CD4-positive, alpha-beta T cell treated with Interleukin-21 for 1 hour (primary cell): ENCODE data around the gene NELFA.

Experiments used
- DNase-seq: peaks from one replicate; pipeline ENCODE4 v3.0.0-alpha.2; 2020

Gene NELFA

DNA sequence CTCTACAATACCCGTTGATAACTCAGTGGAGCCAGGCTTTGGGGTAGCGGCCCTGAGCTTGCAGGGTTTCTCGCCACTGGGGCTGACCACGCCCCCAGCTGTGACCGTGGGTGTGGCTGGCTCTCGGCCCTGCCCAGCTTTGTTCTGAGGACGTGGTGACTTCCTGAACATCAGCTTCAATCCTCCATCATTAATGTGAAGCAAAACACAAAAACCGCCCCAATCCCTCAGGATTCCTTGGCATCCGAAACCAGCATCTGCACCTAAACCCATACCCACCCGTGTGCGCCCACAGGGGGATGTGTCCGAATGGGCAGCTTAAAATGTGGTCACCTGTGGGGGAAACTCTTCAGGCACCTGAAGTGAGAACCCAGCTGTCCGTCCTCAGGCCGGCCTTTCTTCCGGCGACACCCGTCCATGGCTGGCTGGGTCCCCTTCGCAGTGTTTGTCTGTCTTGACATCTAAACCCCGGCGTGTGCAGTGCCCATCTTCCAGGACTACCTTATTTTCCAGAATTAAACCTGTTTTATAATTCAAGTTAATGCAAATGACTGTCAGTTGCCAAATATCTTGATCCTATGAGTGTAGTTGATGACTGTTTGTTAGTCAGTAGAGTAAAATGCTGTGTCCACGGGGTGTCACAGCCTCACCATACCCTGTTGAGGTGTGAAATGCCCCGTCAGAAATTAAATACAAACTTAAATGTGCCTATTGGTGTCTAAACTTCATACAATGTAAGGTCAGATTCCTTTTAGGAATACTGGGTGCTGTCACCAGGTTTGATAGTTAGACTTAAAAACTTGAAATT lies 27.3 kb downstream of the NELFA start:
- no peak for DNase-seq

DNA sequence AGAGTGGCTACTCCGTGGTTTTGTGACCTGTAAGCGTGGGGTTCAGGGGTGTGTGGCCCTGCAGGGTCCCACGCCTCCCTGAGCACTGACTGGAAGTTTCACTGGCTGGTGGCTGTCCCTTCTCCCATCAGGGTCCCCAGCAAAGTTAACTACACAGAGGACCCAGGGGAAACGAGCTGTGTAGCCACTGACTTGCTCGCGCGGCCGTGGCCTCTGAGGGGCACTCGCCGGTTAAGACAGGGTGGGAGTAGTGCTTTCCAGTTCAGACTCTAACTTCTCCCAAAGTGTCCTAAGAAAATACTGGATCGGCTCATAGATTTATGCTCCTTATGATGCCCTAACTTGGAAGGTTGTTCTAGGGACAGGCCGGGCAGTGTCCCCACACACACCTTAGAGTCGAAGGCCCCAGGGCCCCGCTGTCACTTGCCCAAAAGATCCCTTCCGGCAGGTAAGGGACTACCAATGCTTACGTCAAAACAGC lies 28.2 kb downstream of the NELFA start:
- no peak for DNase-seq

DNA sequence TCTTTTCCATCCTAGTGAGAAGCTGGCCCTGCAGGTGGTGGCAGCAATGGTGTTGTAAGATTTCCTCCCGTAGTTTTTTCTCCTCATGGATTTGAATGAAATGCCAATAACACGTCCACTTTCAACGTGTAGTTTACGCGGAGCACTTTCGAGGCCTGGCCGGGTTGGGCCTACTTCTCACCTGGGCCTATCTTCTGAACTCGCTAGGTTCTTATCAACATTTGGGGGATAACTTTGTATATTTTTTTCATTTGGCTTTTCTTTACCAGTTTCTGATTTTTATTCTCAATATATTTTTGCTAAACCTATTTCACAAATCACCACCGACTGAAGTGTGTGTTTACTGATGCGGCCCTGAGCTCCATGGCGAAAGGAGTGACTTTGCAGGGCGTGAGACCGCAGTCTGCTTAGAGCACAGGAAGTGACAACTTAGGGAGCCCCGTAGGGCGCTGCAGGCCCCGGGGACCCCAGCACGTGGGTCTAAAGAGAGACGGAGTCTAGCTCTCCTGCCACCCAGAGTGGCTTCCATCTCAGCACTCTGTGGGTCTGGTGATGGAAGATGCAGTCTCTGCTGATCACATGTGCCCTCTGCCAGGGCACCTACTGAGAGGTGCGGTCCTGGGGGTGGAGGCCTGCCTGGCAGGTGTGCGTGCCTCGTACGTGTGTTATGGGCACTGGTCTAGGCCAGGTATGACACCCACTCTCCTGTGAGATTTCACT lies 29.1 kb downstream of the NELFA start:
- DNase-seq, result no peak

DNA sequence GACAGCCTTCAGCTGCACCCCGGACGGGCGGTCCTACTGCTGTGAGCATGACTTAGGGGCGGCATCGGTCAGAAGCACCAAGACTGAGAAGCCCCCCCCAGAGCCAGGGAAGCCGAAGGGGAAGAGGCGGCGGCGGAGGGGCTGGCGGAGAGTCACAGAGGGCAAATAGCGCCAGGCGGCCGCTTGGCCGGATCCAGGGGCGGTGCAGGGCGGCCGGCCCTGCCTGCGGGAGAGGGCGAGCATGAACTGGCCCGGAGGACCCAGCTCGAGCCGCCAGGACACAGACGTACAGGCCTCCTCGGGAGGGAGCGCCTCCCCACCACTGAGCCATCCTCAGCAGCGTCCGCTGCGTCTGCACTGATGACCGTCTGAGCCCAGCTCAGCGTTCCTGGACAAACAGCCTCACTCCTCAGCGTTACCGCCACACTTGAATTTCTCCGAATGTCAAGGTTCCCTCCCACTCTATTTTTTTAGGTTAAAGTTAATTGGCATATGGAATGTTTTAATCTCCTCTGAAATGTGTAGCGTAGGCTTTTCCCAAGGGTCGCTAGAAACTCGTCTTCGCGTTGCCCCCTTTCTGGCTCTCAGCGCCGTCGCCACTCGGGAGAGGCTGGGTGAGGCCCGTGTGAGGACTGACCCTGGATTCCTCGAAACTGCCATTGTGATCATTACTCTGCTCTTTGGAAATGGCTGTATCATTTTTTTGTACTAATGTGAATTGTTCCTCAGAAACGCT lies 29.9 kb downstream of the NELFA start:
- DNase-seq, result no peak

DNA sequence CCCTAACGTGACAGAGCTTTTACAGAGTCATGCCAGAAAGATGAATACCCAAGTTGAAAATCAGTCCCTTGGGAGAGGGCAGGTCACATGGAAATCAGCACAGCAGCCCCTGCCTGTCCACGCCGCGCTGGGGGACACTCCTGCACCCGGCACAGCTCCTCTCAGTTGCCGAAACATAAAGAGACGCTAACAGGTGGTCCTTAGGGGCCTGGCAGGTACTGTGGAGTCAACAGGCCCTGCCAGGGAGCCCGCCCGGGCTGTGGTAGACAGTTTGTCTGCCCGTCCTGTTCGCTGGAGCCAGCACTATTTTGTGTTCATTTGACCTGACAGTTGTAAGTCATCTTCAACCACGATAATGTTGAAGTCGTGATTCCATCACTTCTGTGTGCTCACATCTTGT lies 30.5 kb downstream of the NELFA start:
- no peak for DNase-seq

DNA sequence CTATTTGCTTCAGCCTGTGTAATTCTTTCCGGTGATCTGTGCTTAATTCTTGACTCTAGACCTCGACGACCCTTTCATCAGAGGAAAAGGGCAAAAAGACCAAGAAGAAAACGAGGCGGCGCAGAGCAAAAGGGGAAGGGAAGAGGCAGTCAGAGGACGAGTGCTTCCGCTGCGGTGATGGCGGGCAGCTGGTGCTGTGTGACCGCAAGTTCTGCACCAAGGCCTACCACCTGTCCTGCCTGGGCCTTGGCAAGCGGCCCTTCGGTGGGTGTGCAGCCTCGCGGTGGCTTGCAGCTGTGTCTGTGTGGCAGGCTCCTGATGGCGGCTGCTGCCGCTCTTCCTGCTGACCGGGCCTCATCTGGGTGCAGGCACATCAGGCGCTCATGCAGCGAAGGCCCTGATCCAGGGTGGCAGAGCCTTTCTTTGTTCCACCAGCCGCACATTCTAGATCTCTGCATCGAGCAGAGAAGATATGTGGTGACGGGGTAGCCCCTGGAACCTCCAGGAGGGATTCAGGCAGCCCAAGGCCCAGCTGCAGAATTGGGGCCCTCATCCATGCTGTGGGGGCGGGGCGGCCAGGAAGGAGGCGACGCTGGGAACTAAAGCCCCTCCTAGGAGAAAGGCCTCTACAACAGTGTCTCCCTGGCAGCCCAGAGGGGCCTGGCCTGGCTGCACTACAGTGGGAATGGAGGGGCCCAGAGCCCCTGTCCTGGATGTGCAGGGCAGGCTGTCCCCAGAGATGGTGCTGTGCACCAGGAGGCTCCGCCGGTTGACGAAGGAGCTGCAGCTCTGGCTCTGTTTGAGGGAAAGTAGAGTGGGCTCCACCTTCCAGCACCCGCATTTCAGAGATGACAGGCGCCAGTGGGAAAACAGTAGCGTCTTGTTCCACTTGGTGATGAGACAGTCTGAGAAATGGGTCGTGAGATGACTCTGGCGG lies 32.1 kb downstream of the NELFA start:
- no peak for DNase-seq

DNA sequence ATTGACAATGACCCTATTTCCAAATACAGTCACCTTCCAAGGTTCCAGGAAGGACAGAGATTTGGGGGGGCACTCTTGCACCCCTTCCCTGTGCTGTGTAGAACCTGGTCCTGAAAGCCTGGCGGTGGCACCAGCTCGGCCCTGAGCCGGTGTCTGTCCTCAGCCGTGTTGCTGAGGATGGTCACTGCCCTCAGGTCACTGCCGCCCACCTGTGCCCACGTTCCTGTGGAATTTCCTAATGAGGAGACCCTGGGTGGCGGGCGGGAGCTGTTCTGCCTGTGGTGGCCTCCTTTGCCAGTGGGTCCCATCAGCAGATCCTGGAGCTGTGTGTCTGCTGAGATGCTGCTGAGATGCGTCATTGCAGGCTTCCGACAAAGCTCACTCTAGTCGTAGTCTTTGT lies 32.9 kb downstream of the NELFA start:
- no peak for DNase-seq

DNA sequence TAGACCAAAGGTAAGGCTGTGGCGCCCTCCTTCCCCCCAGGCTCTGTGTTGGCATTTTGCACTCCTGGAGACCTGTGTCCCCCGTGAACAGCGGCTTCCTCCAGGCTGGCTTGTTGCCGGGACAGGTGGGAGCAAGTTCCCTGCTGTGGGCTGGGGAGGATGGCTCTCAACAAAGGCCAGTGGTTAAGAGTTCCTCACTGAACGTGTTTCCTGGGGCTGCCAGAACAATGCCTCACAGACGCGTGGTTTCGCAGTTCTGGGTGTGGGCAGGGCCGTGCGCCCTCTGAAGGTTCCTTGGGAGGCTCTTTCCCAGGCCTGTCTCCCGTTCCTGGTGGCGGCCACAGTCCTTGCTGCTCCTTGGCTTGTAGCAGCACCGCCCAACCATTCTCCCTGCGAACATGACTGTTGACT lies 33.4 kb downstream of the NELFA start:
- DNase-seq, result no peak

DNA sequence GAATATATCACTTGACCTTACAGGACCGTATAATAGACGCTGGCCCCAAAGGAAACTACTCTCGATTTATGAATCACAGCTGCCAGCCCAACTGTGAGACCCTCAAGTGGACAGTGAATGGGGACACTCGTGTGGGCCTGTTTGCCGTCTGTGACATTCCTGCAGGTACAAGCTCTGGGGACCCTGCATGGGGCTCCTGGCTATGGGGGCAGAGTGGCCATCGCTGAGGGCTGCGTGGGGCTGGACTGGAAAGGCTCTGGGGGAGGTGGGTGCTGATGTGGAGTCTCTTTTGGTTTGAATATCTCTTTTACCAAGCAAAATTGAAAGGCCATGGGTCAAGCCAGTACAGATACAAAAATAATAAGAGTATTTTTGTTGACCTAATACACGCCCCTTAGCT lies 33.9 kb downstream of the NELFA start:
- no peak for DNase-seq

DNA sequence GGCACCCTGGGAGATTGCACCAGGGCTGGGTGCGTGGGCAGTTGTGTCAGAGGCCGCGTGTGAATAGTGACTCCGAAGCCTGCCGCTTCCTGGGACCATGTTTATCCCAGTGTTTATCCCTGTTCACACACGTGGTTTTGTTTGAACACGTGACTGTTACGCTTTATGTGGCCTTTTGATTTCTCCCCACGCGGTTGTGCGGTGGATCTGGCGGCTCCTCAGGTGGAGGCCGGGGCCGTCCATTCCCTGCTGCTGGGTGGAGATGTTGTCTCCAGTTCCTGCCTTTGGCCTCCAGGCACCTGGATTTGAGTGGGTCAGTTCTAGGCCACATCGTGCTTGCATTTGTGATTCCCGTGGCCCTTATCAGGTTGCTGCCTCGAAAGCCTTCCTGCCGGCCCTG lies 35.1 kb downstream of the NELFA start:
- DNase-seq, result no peak

DNA sequence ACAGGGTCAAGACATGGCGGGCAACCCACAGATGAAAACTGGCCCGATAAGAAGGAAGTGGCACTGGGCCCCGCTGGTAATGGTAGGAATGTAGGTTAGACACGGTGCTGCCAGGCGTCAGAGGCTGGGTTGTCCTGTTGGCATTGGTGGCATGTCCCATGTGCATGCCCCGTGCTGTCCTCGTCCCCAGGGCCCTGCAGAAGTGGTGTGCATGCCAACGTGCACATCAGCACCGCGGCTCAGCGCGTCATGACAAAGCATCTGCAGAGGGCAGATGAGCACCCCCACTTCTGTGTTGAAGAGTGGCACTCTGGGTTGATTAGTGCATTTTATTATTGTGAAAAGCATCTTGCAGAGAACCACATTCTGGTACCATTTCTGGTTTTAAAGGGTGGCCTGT lies 35.6 kb downstream of the NELFA start:
- DNase-seq, result no peak

DNA sequence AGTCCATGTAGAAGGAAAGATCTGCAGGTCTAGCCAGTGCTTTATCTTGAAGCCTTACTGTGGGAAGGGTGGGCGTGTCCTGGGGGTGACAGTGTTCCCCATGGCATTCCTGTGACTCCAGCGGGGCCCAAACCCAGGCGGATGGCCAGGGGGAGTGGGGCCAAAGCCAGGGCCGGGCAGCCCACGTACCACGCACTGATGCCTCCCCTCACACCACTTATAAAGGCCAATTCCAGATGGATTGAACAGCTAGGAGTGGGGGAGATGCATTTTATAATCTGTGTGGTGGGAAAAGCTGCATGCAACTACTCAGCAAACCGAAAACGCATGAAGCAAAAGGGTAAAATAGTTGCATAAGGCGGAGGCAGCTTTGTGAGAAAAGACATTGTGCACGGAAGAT lies 36.4 kb downstream of the NELFA start:
- DNase-seq, result no peak

DNA sequence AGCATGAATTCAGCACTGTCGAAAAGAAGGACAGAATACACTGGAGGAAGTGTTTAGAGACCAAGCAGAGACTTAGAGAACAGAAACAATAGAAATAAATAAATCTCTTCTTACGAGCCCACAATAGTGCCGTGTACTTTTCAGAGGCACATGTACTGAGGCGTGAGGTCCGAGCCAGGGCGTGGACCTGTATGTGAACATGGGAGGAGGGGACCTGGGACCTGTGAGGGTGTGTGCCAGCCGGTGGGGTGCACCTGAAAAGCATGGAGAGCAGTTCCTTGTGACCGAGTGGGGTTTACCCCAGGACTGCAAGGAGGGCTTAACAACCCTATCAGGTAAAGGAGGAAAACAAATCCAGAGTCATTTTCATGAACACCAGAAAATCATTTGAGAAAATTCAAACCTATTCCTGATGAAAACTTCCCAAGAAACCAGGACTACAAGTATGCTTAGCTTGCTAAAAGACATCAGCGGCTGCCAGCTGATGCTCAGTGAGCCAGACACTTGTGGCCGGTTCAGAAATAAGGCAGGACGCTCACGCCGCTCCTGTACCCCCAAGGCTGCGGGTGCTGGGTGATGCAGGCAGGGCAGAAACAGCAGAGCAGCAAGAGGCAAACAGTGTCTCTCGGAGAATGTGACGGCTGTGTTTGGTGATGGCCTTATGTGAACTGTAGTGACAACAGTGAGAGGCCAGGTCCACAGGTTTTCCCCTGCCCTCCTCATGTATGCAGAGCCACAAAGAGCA lies 37.1 kb downstream of the NELFA start:
- DNase-seq, result no peak

DNA sequence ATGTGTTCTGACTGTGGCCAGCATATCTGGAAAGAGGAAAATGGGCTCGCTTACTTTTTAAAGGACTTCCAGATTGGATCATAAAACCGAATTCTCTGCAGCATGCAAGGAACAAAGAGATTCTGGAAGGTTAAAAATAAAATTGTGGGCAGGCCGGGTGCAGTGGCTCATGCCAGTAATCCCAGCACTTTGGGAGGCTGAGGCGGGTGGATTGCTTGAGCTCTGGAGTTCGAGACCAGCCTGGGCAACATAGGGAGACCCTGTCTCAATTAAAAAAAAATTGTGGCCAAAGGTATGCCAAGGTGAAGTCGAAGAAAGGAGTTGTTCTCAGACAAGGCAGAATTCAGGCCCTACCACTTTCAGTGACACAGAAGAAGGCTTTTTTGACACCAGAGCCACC lies 37.8 kb downstream of the NELFA start:
- no peak for DNase-seq

DNA sequence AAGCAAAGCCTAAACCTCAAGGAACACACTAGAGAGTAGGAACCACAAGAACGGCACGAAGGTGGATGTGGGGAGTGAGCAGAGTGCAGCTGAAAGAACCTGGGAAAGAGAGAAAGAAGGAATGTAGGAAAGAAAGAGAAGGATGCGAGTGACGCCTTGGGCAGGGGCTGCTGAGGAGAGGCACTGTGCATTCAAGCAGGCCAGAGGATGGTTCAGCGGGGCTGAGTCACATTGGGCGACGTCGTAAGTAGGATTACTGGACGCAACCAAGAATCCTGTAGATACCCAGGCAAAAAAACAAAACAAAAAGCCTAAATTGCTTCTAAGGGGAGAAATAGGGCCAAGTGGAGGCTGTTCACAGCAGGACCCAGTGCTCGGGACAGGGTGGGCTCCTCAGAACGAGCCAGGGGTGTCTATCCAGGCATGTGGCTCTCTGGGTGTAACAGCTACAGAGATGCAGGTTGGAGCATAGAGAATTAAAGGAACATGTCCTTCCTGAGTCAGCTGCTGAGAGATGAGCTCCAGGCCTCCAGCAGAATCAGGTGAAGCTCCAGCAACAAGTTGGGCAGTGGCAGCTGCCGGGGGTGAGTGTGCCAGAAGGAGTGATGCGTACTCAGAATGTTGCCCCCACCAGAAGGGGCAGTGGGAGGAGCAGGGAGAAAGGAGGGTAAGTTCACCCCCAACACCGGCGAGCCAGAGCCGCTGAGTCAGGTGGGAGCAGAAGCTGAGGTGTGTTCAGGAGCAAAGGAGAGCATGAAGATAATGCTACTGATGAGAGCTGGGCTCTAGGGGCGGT lies 38.6 kb downstream of the NELFA start:
- DNase-seq, result no peak

DNA sequence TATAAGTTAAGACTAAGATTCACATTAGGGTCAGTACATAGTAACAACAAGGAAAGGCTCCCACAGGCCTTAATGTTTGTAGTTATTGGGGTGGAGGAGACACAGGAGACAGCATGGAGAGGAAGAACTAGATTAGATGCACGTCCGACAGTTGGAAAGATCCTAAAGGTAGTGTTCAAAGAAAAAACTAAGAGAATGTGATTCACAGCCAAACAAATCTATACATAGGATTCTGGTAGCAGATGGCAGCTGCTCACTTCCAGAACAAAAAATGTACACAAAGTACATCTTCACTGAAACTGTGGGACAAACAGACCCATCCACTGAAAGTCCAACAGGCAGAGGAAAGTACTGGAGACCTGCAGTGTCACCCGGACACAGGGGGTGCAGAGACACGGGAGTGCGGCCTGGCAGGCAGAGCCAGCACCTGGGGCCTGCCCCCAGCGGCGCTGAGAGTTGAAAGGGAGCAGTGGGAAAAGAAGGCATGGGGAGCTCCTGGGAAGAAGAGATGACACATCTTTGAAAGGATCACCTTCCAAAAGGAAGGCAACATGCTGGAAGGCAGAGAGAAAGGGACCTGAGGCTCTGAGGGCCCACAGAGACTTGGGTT lies 40.0 kb downstream of the NELFA start:
- DNase-seq, result no peak

DNA sequence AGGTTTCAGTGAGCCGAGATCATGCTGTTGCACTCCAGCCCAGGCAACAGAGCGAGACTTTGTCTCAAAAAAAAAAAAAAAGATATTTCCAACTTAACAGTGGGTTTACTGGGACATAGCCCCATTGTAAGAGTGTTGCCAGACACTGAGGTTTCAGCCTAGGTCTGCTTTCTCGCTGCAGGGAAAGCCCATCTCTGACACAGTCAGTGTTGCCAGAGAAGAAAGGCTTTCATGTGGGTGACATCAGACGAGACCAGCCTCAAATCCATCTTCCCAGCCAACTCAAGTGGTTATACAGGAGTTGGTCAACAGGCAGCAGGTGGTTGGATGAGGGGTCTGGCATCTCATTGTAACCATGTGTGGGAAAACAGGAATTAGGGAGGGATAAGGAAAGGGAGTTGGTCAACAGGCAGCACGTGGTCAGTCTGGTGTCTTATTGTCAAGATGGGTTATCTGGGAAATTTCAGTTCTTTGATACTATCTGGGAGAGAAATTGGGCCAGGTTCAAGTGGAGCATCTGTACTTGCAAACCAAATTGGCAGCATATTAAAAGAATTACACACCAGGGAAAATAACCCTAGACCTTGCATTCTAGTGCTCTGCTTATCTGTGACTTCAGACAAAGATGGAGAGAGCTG lies 41.1 kb downstream of the NELFA start:
- no peak for DNase-seq

DNA sequence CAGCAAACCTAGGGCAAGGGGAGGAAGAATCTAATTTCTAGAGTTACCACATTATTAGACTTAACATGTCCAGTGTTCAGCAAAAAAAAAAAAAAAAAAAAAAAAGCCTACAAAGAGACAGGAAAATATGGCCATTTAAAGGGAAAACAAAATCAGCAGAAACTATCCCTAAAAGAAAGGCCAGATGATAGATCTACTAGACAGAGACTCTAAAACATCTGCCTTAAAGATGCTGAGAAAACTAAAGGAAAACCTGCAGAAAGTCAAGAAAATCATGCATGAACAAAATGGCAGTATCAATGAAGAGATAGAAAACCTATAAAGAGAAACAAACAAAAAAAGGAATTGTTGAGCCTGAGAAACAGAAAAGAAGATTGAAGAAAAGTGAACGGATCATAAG lies 43.8 kb downstream of the NELFA start:
- no peak for DNase-seq

DNA sequence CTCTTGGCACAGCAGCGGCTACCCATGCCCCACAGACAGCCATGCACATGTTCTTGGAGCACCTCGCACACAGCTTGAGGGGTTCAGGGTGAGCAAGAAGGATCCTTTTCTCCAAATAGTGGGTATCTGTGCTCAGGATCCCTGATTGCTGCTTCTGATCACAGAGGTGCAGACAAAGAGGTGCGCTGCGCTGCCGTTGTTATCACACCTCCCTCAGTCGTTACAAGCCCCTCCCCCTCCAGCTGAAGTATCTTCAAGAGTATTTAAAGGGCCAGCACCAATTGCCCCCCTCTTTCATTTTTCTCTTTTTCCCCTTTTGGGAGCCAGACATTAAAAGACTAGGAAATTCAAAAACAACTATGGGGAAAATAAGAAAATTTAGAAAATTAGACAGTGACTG lies 44.3 kb downstream of the NELFA start:
- DNase-seq, result no peak

DNA sequence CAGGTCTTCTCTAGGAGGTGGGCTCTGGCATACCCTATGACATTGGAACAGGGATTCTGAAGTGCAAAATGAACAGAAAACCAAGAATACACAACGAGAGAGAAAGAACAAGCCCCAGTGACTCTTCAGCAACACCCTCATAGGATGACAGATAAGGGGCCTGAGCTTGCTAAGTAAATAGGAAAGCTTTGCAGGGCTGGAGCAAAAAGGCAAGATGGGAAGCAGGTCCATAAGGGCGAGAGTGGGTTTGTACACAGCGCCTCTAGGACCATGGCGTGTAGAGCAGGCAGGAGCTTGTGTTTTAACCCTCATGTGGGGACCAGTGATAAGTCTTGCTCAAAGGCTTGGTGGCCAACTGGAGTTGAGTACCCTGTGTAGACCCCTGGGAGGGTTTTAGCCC lies 45.8 kb downstream of the NELFA start:
- no peak for DNase-seq
